Left ventricle myocardium inferior (tissue), 1 donor: Measurements from ENCODE around the gene FBLN5. TPM values are rescaled to one million over a fixed set of nuclear protein-coding genes. Genes with fewer than 3 reads are reported as not detected.

ENCODE experiments used
- DNase-seq: peaks from one replicate; pipeline ENCODE4 v3.0.0-alpha.2; 2020
- H3K27ac ChIP-seq: fragments of 200-600 bp; replicated peaks from 2 replicates; pipeline ENCODE4 v1.8.0; 2021
- H3K27me3 ChIP-seq: fragments of 200-600 bp; 2 replicates; pipeline ENCODE4 v1.8.0; 2021; ENCODE audit warnings: low read depth
- H3K36me3 ChIP-seq: fragments of 200-600 bp; 2 replicates; pipeline ENCODE4 v1.8.0; 2021
- H3K4me1 ChIP-seq: fragments of 200-600 bp; 2 replicates; pipeline ENCODE4 v1.8.0; 2021
- H3K4me3 ChIP-seq: fragments of 200-600 bp; 2 replicates; pipeline ENCODE4 v1.8.0; 2021; ENCODE audit warnings: mild to moderate bottlenecking, moderate library complexity
- H3K9me3 ChIP-seq: fragments of 200-600 bp; replicated peaks from 2 replicates; pipeline ENCODE4 v1.8.0; 2021
- intact Hi-C: fragments of 100-400 bp; cut with micrococcal nuclease; formaldehyde crosslinking; loops from one replicate; pipeline ENCODE4 v1.11.0; 2022
- total RNA-seq: library from RNA; stranded (reverse); fragmentation: NEBNext Ultra II Directional; extraction: Animal tissue kit (Norgen Biotek cat#: 25700); gene quantifications from one replicate; pipeline ENCODE4 v1.2.1, GENCODE V29; 2021
- TF ChIP-seq, protein P1 (sequence below): fragments of 200-600 bp; IDR thresholded peaks from 2 replicates; pipeline ENCODE4 v1.8.0; 2021; ENCODE audit warnings: antibody characterized with exemption, mild to moderate bottlenecking, borderline replicate concordance
- donor health status: DM: no; HTN: yes; CAD: no; lungs with severe emphysema.

Gene FBLN5
- total RNA-seq, 1 donor from 2014 or later: 62.5 TPM

DNA sequence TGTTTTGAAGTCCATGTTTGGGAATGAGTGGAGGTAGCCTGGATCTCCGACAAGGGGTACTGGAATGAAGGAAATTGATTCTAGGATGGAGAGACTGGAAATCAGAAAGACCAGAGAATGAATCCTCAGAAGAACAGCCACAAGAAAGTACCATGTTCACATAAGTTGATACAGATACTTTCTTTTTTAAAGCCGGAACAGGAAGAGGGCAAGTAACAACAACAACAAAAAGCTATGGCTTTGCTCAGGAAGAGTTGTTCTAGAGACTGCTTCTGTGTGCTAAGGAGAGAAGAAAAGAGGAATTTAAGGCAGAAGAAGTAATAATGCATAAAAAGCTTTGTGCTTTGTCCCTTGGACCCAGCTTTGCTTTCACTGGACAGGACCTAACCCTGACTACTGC is 86.4 kb downstream of the FBLN5 start:
- intact Hi-C loops: no loop called here
- H3K27ac ChIP-seq: no peak overlapping the region
- H3K9me3 ChIP-seq: no peaks in the 10 kb centered on the region
- H3K4me3 ChIP-seq: no peak overlapping the region
- peaks cover 39% of the 10 kb centered on the region for H3K27me3 ChIP-seq
- H3K36me3 ChIP-seq: no peaks in the 10 kb centered on the region
- DNase-seq: no peak
- TF ChIP-seq, protein P1, sequence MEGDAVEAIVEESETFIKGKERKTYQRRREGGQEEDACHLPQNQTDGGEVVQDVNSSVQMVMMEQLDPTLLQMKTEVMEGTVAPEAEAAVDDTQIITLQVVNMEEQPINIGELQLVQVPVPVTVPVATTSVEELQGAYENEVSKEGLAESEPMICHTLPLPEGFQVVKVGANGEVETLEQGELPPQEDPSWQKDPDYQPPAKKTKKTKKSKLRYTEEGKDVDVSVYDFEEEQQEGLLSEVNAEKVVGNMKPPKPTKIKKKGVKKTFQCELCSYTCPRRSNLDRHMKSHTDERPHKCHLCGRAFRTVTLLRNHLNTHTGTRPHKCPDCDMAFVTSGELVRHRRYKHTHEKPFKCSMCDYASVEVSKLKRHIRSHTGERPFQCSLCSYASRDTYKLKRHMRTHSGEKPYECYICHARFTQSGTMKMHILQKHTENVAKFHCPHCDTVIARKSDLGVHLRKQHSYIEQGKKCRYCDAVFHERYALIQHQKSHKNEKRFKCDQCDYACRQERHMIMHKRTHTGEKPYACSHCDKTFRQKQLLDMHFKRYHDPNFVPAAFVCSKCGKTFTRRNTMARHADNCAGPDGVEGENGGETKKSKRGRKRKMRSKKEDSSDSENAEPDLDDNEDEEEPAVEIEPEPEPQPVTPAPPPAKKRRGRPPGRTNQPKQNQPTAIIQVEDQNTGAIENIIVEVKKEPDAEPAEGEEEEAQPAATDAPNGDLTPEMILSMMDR: no peak
- H3K4me1 ChIP-seq: no peaks in the 10 kb centered on the region

DNA sequence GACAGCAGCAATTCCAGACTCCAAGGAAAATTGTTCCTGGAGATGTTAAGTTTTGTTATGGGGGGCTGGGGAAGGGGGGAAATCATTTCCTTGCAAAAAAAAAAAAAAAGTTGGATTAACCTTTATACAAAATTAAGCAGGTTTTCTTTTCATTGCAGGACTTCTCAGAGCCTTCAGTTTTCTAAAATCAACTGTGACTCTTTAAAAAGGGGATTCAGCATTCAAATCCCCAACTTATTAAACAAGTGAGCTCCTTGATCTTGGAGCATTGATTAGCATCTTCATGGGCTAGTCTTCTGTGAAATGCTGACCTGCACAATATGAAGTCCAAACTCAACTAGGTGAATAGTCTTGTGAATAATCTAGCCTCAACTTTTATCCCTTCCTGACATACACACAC is 87.3 kb downstream of the FBLN5 start:
- TF ChIP-seq, protein P1: no peak
- Histone ChIP-seq H3K27ac (no peak overlapping the region), H3K4me1 (no peaks in the 10 kb centered on the region), H3K9me3 (no peaks in the 10 kb centered on the region), H3K4me3 (no peak overlapping the region), H3K36me3 (no peaks in the 10 kb centered on the region), H3K27me3 (peaks cover 39% of the 10 kb centered on the region)
- no peak for DNase-seq
- intact Hi-C loops: no loop called here

DNA sequence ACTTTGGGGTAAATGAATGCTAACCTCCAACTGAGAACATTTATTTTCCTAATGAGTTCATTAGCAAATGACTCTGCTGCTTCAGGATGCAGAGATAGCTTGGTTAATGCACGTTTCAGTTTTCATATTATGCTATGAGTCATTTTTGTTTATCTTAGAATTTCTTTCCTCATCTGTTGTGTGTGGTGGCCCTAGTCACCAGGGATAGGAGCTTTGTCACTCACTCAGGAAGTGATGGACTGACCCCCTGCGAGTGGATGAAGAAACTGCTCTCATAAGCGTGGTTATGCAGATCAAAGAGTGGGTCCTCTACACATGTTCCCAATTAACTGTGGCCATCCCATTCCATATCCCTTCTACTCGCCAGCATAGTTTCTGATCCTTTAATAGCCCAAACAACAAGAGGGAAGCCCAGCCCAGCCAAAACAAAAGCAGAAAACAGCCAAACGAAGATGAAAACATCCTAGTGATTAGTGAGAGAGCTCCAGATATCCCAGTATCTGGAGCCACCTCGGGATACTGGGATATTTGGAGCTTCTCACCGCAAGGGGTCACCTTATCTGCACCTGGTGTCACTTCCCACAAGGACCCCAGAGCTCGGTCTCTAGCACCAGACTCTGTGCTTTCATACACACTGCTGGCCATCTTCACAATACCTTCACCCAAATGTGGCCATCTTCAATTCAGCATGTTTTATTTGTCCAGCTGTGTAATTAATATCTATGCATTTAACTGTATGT is 88.8 kb downstream of the FBLN5 start:
- Histone ChIP-seq H3K36me3 (no peaks in the 10 kb centered on the region), H3K27me3 (peaks cover 34% of the 10 kb centered on the region), H3K4me1 (peaks cover 8% of the 10 kb centered on the region), H3K4me3 (no peak overlapping the region), H3K9me3 (no peaks in the 10 kb centered on the region), H3K27ac (peak overlapping the region; percentile 12)
- TF ChIP-seq, protein P1: no peak
- no peak for DNase-seq
- intact Hi-C loops: no loop called here

DNA sequence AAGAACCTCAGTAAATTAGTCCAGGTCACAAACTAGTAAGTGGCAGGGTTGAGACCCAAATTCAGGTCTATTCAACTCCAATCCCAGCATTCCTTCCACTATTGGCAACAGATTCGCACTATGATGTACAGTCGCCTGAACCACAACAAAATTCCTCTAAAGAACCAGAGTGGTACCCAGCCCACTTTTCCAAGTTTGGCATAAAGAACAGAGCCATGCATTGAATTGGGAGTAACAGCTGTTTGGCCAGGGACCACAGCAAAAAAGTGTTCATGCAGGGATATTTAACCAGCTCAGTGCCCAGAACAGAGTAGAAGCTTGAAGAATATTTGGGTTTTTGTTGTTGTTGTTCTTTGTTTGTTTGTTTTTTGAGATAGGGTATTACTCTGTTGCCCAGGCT is 89.9 kb downstream of the FBLN5 start:
- intact Hi-C loops: no loop called here
- Histone ChIP-seq H3K27me3 (peaks cover 34% of the 10 kb centered on the region), H3K27ac (no peak overlapping the region), H3K4me3 (no peak overlapping the region), H3K9me3 (no peaks in the 10 kb centered on the region), H3K36me3 (no peaks in the 10 kb centered on the region), H3K4me1 (peaks cover 12% of the 10 kb centered on the region)
- TF ChIP-seq, protein P1: no peak
- DNase-seq: no peak

DNA sequence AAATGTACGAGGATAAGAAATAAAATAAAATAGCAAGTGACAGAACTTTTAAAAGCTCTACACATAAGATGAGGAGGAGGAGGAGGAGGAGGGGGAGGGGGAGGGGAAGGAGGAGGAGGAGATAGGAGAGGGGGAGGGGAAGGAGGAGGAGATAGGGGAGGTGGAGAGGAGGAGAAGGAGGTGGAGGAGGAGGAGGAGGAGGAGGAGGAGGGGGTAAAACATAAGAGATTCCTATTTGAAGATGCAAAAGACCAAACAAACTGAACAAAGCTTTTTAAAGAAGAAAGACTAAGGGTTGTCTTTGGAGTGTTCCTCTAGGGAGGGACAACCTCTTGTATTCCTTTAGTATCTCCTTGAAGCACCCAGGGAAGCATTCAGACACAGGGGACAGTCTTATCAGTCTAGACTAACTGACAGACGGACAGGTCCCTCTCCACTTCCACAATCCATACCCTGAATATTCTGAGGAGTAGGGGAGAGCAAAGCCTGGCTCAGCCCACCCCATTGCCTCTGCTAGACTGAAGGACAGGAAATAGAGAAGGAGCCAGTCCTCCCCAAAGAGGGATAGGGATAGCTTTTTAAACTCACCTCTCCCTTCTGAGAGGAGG is 93.1 kb downstream of the FBLN5 start:
- Histone ChIP-seq H3K27ac (peak overlapping the region; percentile 64), H3K4me1 (peaks cover 12% of the 10 kb centered on the region)

More for the DNA sequence above, 93.1 kb downstream of the FBLN5 start:
- intact Hi-C loops: no loop called here
- Histone ChIP-seq H3K9me3 (no peaks in the 10 kb centered on the region), H3K4me3 (no peak overlapping the region), H3K27me3 (peaks cover 22% of the 10 kb centered on the region), H3K36me3 (no peaks in the 10 kb centered on the region)
- no peak for DNase-seq
- TF ChIP-seq, protein P1: no peak
